GM12878 (cell line): ENCODE measurements around the gene ZFR. TPM values are rescaled to one million over a fixed set of nuclear protein-coding genes. Genes with fewer than 3 reads are reported as not detected.
A peak's percentile ranks its signal among the peaks of the same experiment; 100 is the strongest.
"Not testable (repeated sequence)": the region's sequence is repeated elsewhere in the genome, so short reads cannot be mapped to it uniquely, and the experiment has no call there.

ENCODE experiments used
- ATAC-seq: fragments of 200-7000 bp; cut with Tn5 transposase; 3 replicates; pipeline ENCODE4 v1.9.1; 2020; ENCODE audit warnings: mild to moderate bottlenecking, moderate library complexity
- BruUV-seq: library from RNA; stranded (reverse); fragments of 400-500 nt; replicated peaks from 2 replicates; lab custom pipeline; 2021; lab: Mats Ljungman, UMichigan
- CTCF ChIA-PET: fragments of 300-600 bp; sonication (Branson Sonifier 250); formaldehyde crosslinking; extraction: SDS; loops from one replicate; lab custom pipeline; 2021; ENCODE audit warnings: inconsistent platforms; lab: Yijun Ruan, JAX
- POLR2A ChIA-PET: fragments of 350-600 bp; formaldehyde crosslinking; extraction: SDS; loops from one replicate; lab custom pipeline; 2021; ENCODE audit warnings: inconsistent platforms; lab: Charles Lee
- RAD21 ChIA-PET: fragments of 300-600 bp; sonication (Branson Sonifier 250); formaldehyde crosslinking; loops from one replicate; lab custom pipeline; 2023; ENCODE audit warnings: antibody characterized with exemption; ENCODE audit not compliant: unreplicated experiment; lab: Charles Lee
- SMC1A ChIA-PET: fragments of 300-600 bp; sonication (Branson Sonifier 250); formaldehyde crosslinking; loops from one replicate; lab custom pipeline; 2023; ENCODE audit not compliant: unreplicated experiment, uncharacterized antibody; lab: Charles Lee
- DNase-seq: peaks from one replicate; pipeline ENCODE4 v3.0.0-alpha.2; 2011; ENCODE audit warnings: low read depth, low spot score
- FAIRE-seq: peaks from 3 replicates; lab custom pipeline; 2011; peaks lifted over from hg19 to GRCh38; lab: Jason Lieb, UNC
- H2AFZ ChIP-seq: 2 replicates; pipeline ENCODE4 v1.6.0; 2011; ENCODE audit warnings: low read depth, low read length, control low read depth; ENCODE audit not compliant: control insufficient read depth
- H3K27ac ChIP-seq: 2 replicates; pipeline ENCODE4 v1.5.1; 2011; ENCODE audit warnings: control low read depth; ENCODE audit not compliant: control insufficient read depth, insufficient read depth
- H3K27me3 ChIP-seq, 2 experiments: replicated peaks in 1 of 2; 2 replicates each; pipeline versions ENCODE4 v1.6.0 to v1.6.1; 2011; ENCODE audit warnings: low read length in 1 of 2; ENCODE audit not compliant: control insufficient read depth in 2 of 2, insufficient read depth in 2 of 2
- H3K36me3 ChIP-seq, 2 experiments: 2 replicates each; pipeline ENCODE4 v1.5.1; 2011; ENCODE audit warnings: low read length in 1 of 2; ENCODE audit not compliant: control insufficient read depth in 2 of 2, insufficient read depth in 2 of 2
- H3K4me1 ChIP-seq: 2 replicates; pipeline ENCODE4 v1.6.1; 2011; ENCODE audit warnings: mild to moderate bottlenecking, low read length, moderate library complexity, mixed read lengths; ENCODE audit not compliant: control insufficient read depth, insufficient read depth
- H3K4me2 ChIP-seq: 2 replicates; pipeline ENCODE4 v1.6.0; 2011; ENCODE audit warnings: control low read depth; ENCODE audit not compliant: control insufficient read depth, insufficient read depth
- H3K4me3 ChIP-seq: fragments of 200-600 bp; sonication (generic); 2 replicates; pipeline ENCODE4 v1.5.1; 2016
- H3K79me2 ChIP-seq: 2 replicates; pipeline ENCODE4 v1.6.0; 2011; ENCODE audit warnings: low read length; ENCODE audit not compliant: control insufficient read depth, insufficient read depth
- H3K9ac ChIP-seq: 2 replicates; pipeline ENCODE4 v1.8.0; 2011; ENCODE audit warnings: low read length, control low read depth, mixed read lengths; ENCODE audit not compliant: control insufficient read depth, insufficient read depth
- H3K9me3 ChIP-seq: replicated peaks from 3 replicates; pipeline ENCODE4 v1.5.1; 2011; ENCODE audit warnings: mild to moderate bottlenecking, low read length; ENCODE audit not compliant: control insufficient read depth, insufficient read depth
- H4K20me1 ChIP-seq: 2 replicates; pipeline ENCODE4 v1.6.0; 2011; ENCODE audit not compliant: control insufficient read depth, insufficient read depth
- CBX5 ChIP-seq: sonication (generic); IDR thresholded peaks from 2 replicates; pipeline ENCODE4 v1.6.1; 2016; ENCODE audit warnings: low read depth, moderate library complexity, mild to moderate bottlenecking, inconsistent platforms
- IKZF1 ChIP-seq: fragments of 450-650 bp; conservative IDR thresholded peaks from 2 replicates; pipeline ENCODE4 v1.6.1; 2017; ENCODE audit warnings: antibody characterized with exemption, mild to moderate bottlenecking
- IKZF2 ChIP-seq, 2 experiments: fragments of 450-650 bp; IDR thresholded peaks; 2 replicates each; pipeline ENCODE4 v1.6.1; 2017; ENCODE audit warnings: mild to moderate bottlenecking in 2 of 2, moderate library complexity in 2 of 2
- SPI1 ChIP-seq: IDR thresholded peaks from 2 replicates; pipeline ENCODE4 v1.6.1; 2011; ENCODE audit warnings: low read depth, mild to moderate bottlenecking, low read length, moderate library complexity, borderline replicate concordance; ENCODE audit not compliant: insufficient read depth
- WGBS: methylation state at CpG from one replicate; pipeline ENCODE4 v1.1.6; 2016; ENCODE audit warnings: low lambda C conversion rate; ENCODE audit not compliant: insufficient replicate concordance, insufficient coverage; ENCODE audit errors: missing lambda C conversion rate; 5-methylcytosine and 5-hydroxymethylcytosine counted together
- in situ Hi-C: fragments of 300-500 bp; cut with MboI; formaldehyde crosslinking; loops from 9 replicates; pipeline ENCODE4 v1.14.3; 2018; ENCODE audit warnings: mixed read lengths
- intact Hi-C: fragments of 100-400 bp; cut with micrococcal nuclease; formaldehyde crosslinking; loops from one replicate; pipeline ENCODE4 v1.14.2; 2022; ENCODE audit not compliant: unreplicated experiment
- polyA plus RNA-seq, 11 experiments: library from polyadenylated mRNA; depleted of rRNA in 4 of 11; unstranded in 6 of 11; stranded (reverse) in 5 of 11; fragments of >200 nt; fragmentation: Nextera tagmentation in 4 of 11; fragmentation: Illumina TruSeq in 1 of 11; extraction: Ambion mirVana in 4 of 11; extraction: Trizol in 1 of 11; gene quantifications; 1 replicate in 1 of 11; 2 replicates in 10 of 11; pipeline versions ENCODE4 v1.2.1 to v1.2.3, GENCODE V29; 2011 to 2016; ENCODE audit warnings: inconsistent platforms in 2 of 11, missing spikeins in 2 of 11, low read depth in 1 of 11
- total RNA-seq, 4 experiments: library from RNA; depleted of rRNA in 3 of 4; stranded (reverse); fragments of >200 nt in 3 of 4; fragmentation: Illumina TruSeq in 1 of 4; extraction: Trizol in 1 of 4; gene quantifications; 2 replicates each; pipeline versions ENCODE4 v1.2.1 to v1.2.3, GENCODE V29; 2013 to 2021
- TF ChIP-seq, protein P1 (sequence below): fragments of 450-650 bp; IDR thresholded peaks from 2 replicates; pipeline ENCODE4 v1.6.1; 2017; ENCODE audit warnings: mild to moderate bottlenecking, low read depth, inconsistent platforms; ENCODE audit not compliant: poor library complexity, severe bottlenecking

The ZFR gene
- total and polyA plus RNA-seq, 10 of the 15 experiments (the other 5 are each of a cell fraction or from before 2014, with no cell fraction given), result 33.7 to 90.6 (median 72.9) TPM

DNA sequence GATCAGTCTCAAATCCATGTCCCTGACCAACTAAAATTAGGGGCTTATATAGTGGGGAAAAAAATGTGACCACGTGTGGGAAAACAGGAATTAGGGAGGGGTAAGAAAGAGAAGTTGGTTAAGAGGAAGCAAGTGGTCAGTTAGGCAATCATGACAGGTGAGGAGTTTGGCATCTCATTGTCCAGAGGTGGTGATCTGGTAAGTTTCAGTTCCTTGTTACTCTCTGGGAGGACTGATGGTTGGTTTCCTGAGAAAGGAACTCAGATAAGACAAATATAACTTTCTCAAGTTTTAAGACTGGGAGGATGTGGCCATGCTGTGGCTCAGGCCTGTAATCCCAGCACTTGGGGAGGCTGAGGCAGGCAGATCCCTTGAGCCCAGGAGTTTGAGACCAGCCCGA is 122.8 kb downstream of the ZFR start:
- CTCF ChIA-PET, result interaction anchor here (0.9 to 1.4 kb wide), 2 partner anchors 8 to 22 kb away, joined by 3 to 5 read pairs; no protein-coding TSS in a partner anchor
- H2AFZ ChIP-seq, H3K4me3 ChIP-seq, BruUV-seq, H3K79me2 ChIP-seq, H4K20me1 ChIP-seq, H3K9ac ChIP-seq, H3K9me3 ChIP-seq, H3K4me1 ChIP-seq, DNase-seq, H3K27ac ChIP-seq, POLR2A ChIA-PET, in situ Hi-C loops, FAIRE-seq, H3K27me3 ChIP-seq, H3K36me3 ChIP-seq, SMC1A ChIA-PET, H3K4me2 ChIP-seq, intact Hi-C loops: not testable (repeated sequence)
- 75% methylated on average over 2 of the region's 2 CpGs for WGBS
- peak; percentile 55; the same call in 2 of the 3 replicates for ATAC-seq
- TF ChIP-seq SPI1 (peak; percentile 62; the same call in 1 of the 2 replicates), CBX5 (0 out of 2 replicates have a peak, but pooled peaks have one; percentile 19), IKZF2 (IDR thresholded peaks at IDR 0.05) (0 out of 4 replicates have a peak, but pooled peaks have one; percentile 13 to 16), IKZF1 (0 out of 2 replicates have a peak, but pooled peaks have one; percentile 17)
- TF ChIP-seq, protein P1, sequence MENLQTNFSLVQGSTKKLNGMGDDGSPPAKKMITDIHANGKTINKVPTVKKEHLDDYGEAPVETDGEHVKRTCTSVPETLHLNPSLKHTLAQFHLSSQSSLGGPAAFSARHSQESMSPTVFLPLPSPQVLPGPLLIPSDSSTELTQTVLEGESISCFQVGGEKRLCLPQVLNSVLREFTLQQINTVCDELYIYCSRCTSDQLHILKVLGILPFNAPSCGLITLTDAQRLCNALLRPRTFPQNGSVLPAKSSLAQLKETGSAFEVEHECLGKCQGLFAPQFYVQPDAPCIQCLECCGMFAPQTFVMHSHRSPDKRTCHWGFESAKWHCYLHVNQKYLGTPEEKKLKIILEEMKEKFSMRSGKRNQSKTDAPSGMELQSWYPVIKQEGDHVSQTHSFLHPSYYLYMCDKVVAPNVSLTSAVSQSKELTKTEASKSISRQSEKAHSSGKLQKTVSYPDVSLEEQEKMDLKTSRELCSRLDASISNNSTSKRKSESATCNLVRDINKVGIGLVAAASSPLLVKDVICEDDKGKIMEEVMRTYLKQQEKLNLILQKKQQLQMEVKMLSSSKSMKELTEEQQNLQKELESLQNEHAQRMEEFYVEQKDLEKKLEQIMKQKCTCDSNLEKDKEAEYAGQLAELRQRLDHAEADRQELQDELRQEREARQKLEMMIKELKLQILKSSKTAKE, result peak; percentile 18
- RAD21 ChIA-PET, result interaction anchor here (0.6 kb wide), 1 partner anchor 125 kb away, joined by 3 read pairs; no protein-coding TSS in a partner anchor
